Measurements from ENCODE around the gene ITM2C.

ITM2C gene

DNA sequence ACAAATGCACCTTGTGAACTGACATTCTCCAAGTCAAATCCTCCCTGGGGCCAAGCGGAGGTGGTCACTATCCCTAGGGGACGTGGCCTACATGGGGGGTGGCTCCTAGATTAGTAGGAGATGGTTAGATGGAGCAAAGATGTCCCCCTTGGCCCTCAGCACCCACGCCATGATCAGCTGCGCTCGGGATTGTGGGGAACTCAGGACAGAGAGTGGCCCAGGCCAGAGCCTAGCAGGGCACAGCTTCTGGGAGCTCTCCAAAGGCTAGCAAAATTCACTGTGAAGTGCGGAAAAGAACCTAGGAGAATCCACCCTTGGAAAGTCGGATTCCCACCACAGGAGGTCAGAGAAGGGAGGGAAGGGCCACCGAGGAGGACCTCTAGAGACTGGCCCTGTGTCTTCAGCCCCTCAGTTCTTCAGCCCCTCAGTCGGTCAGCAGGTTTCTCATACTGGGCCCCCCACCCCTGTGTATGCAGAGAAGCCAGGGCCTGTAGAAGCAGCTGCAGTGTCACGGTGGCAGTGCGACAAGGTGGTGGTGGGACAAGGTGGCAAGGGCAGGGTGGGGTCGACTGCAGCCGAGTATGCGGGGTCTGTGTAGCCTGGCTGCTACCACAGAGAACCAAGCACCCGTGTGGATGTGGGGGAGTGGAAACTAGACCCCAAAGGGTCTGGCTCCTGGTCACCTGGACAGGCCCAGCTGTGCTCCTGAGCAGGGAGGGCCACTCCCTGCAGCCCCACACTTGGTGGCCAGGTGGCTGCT lies 41.9 kb downstream of the ITM2C start:
- no peak overlapping the region for H3K27ac ChIP-seq (ENCODE audit: low read length)
- no peaks in the 10 kb centered on the region for H3K9me3 ChIP-seq (ENCODE audit: control insufficient read depth in 1 of 2, low read length in 2 of 2)
- no peaks in the 10 kb centered on the region for H3K36me3 ChIP-seq (ENCODE audit: control insufficient read depth in 1 of 2, insufficient read depth in 2 of 2, low read length in 2 of 2)
- no peaks in the 10 kb centered on the region for H3K4me1 ChIP-seq (ENCODE audit: control insufficient read depth in 1 of 2, insufficient read depth in 2 of 2, low read length in 2 of 2)
- no peak overlapping the region for H3K4me3 ChIP-seq (ENCODE audit: low read depth in 1 of 2, low read length in 2 of 2)
- H3K27me3 ChIP-seq (ENCODE audit: low read depth, low read length), result no peaks in the 10 kb centered on the region

DNA sequence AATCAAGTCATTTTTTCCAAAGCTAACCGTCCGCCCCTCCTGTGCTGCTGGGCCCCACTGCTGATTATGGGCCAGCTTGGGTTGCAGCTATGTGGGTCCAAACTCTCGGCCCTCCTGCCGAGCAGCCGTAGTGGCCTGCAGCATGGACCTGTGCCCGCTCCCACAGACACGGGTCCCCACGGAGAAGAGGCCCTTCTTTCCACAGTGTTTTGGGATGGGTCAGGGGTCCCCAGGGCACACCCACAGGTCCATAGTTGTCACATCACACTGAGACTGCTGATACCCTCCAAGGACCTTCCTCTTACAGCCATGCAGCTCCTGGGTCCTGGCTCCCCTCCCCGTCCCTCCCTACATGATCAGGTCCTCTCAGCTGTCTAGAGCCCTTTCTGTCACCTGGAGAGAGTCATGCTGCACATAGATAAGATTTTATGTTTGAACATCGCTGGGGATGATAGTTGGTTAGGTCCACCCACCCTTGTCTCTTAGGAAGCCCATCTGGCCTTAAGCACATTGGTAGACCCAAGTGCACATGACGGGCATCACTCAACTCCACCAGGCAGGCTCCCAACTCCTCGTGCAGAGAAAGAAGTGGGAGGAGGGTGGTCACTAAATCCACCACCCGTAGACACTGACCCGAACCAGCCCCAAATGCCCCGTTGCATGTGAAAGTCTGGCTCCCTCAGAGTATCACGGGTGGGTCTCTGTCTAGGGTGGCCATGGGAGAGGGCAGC lies 42.8 kb downstream of the ITM2C start:
- Histone ChIP-seq H3K27me3 (ENCODE audit: low read depth, low read length) (no peaks in the 10 kb centered on the region), H3K27ac (ENCODE audit: low read length) (no peak overlapping the region), H3K9me3 (ENCODE audit: control insufficient read depth in 1 of 2, low read length in 2 of 2) (no peaks in the 10 kb centered on the region), H3K4me1 (ENCODE audit: control insufficient read depth in 1 of 2, insufficient read depth in 2 of 2, low read length in 2 of 2) (no peaks in the 10 kb centered on the region), H3K4me3 (ENCODE audit: low read depth in 1 of 2, low read length in 2 of 2) (no peak overlapping the region), H3K36me3 (ENCODE audit: control insufficient read depth in 1 of 2, insufficient read depth in 2 of 2, low read length in 2 of 2) (no peaks in the 10 kb centered on the region)

DNA sequence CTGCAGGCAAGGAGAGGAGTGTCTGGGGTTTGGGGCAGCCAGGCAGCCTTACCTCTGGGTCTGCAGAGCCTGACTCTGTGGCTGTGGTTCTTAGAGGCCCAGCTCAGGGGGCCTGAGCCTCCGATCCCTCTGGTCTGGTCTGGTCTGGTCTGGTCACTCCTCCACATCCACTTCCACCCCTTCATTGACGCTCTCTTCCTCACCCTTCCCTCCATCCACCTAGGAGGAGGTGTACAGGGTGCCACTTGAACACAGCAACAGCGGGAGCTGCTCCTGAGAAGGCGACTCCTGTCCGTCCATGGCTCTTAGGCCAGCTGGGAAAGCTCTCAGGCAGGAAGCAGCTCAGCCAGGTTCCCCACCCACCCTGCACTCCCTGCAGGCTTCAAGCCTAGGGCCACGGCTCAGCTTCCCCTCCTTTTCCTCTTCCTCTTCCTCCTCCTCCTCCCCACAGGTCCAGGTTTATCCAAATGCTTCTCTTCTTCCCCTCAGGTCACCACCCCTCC lies 43.4 kb downstream of the ITM2C start:
- Histone ChIP-seq H3K4me1 (ENCODE audit: control insufficient read depth in 1 of 2, insufficient read depth in 2 of 2, low read length in 2 of 2) (no peaks in the 10 kb centered on the region), H3K36me3 (ENCODE audit: control insufficient read depth in 1 of 2, insufficient read depth in 2 of 2, low read length in 2 of 2) (no peaks in the 10 kb centered on the region), H3K27me3 (ENCODE audit: low read depth, low read length) (no peaks in the 10 kb centered on the region), H3K4me3 (ENCODE audit: low read depth in 1 of 2, low read length in 2 of 2) (no peak overlapping the region), H3K9me3 (ENCODE audit: control insufficient read depth in 1 of 2, low read length in 2 of 2) (no peaks in the 10 kb centered on the region), H3K27ac (ENCODE audit: low read length) (no peak overlapping the region)

DNA sequence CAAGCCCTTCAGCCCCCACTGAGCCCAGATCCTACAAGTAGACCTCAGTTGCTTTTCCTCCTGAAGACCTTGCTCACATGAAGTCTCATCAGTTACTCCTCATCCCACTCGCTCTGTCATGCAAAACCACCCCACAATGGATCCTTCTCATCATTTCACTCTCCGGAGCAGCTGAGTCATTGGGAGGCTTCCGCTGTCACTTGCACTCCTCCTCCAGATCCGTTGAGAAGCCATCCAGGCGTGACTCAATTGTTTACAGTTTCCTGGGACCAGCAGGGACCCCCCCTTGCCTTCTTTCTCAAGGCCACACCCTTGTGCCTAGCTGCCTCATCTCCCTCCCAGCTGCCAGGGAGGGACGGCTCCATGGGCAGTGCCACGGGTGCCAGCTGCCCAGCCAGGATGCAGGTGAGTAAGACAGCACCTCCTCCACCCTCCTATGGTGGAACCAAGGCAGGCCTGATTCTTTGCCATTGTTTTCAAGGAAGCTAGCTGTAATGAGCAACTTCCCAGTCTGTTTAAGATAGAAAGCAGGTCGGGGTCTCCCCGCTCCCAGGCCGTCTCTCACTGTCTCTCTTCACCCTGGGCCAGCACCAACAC lies 44.0 kb downstream of the ITM2C start:
- Histone ChIP-seq H3K9me3 (ENCODE audit: control insufficient read depth in 1 of 2, low read length in 2 of 2) (no peaks in the 10 kb centered on the region), H3K4me3 (ENCODE audit: low read depth in 1 of 2, low read length in 2 of 2) (no peak overlapping the region), H3K4me1 (ENCODE audit: control insufficient read depth in 1 of 2, insufficient read depth in 2 of 2, low read length in 2 of 2) (no peaks in the 10 kb centered on the region), H3K27me3 (ENCODE audit: low read depth, low read length) (no peaks in the 10 kb centered on the region), H3K36me3 (ENCODE audit: control insufficient read depth in 1 of 2, insufficient read depth in 2 of 2, low read length in 2 of 2) (no peaks in the 10 kb centered on the region), H3K27ac (ENCODE audit: low read length) (no peak overlapping the region)

DNA sequence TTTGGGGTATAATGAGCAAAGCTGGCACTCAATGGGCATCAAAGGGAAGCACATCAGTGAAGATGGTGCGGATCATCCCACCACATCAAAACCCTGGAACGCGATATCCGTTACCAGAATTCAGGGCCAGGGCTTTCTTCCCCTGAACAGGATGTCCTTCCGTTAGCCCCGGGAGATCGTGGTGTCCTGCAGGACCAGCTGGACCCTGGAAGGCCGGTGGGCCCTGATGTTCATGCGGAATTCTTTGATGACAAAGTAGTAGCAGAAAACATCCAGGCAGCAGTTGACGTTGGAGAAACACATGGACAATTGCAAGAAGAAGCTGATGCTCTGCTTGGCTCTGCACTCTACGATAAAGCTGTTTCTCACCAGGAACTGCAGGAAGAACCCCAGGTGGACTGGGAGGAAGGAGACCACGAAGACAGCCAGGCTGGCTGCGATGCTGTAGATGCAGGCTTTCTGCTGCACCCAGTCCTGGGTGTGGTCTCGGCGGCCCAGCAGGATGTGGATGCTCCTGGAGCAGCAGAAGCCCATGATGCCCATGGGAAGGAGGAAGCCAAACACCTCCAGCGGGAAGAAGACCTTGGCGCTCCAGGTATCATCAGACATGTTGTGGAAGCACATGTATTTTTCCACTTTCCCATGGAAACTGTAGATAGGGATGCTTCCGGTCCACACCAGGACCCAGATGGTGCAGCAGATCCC lies 45.3 kb downstream of the ITM2C start:
- H3K27ac ChIP-seq (ENCODE audit: low read length), result no peak overlapping the region
- H3K27me3 ChIP-seq (ENCODE audit: low read depth, low read length), result no peaks in the 10 kb centered on the region
- no peaks in the 10 kb centered on the region for H3K4me1 ChIP-seq (ENCODE audit: control insufficient read depth in 1 of 2, insufficient read depth in 2 of 2, low read length in 2 of 2)
- H3K4me3 ChIP-seq (ENCODE audit: low read depth in 1 of 2, low read length in 2 of 2), result no peak overlapping the region
- no peaks in the 10 kb centered on the region for H3K36me3 ChIP-seq (ENCODE audit: control insufficient read depth in 1 of 2, insufficient read depth in 2 of 2, low read length in 2 of 2)
- no peaks in the 10 kb centered on the region for H3K9me3 ChIP-seq (ENCODE audit: control insufficient read depth in 1 of 2, low read length in 2 of 2)

DNA sequence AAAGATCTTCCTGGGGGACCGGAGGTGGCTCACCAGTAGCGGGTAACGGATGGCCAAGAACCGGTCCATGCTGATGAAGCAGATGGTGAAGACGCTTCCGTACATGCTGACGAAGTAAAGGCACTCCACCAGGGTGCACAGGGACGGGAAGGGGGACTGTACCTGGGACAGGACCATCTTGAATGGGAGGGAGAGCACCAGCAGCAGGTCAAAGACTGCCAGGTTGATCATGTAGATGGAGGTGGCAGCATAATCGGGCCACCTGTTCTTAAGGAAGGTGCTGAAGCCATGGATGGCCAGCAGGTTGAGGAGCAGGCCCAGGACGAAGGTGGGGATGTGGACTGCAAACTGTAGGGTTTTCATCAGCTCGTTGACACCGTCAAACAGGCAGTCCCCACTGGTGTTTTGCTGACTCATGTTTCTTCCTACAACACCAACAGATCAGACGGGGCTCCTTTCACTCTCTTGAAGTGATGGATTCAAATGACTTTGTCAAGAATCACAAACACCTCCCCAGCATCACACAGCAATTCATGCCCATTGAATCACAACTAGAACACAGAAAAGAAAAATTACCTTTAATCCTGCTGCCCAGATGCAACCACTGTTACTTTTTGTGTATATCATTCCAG lies 45.9 kb downstream of the ITM2C start:
- Histone ChIP-seq H3K4me3 (ENCODE audit: low read depth in 1 of 2, low read length in 2 of 2) (no peak overlapping the region), H3K27me3 (ENCODE audit: low read depth, low read length) (no peaks in the 10 kb centered on the region), H3K4me1 (ENCODE audit: control insufficient read depth in 1 of 2, insufficient read depth in 2 of 2, low read length in 2 of 2) (no peaks in the 10 kb centered on the region), H3K36me3 (ENCODE audit: control insufficient read depth in 1 of 2, insufficient read depth in 2 of 2, low read length in 2 of 2) (no peaks in the 10 kb centered on the region), H3K27ac (ENCODE audit: low read length) (no peak overlapping the region), H3K9me3 (ENCODE audit: control insufficient read depth in 1 of 2, low read length in 2 of 2) (no peaks in the 10 kb centered on the region)

DNA sequence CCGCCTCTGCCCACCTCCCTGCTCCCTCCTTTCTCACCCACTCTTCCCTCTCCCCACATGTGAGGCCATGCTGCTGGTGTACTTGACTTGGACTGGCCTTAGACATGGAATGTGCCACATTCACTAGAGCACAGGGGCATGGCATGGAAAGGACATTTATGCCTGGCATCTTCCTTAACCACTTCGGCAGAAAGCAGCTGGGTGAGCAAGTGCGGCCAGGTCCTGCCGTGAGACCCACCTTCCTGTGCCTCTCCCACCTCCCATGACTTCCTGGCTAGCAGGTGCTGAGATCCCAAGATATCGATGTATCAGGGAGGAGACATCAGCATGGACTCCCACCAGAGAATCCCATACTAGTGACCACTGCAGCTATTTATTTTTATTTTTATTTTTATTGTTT lies 47.3 kb downstream of the ITM2C start:
- Histone ChIP-seq H3K4me1 (ENCODE audit: control insufficient read depth in 1 of 2, insufficient read depth in 2 of 2, low read length in 2 of 2) (no peaks in the 10 kb centered on the region), H3K27ac (ENCODE audit: low read length) (no peak overlapping the region), H3K9me3 (ENCODE audit: control insufficient read depth in 1 of 2, low read length in 2 of 2) (no peaks in the 10 kb centered on the region), H3K36me3 (ENCODE audit: control insufficient read depth in 1 of 2, insufficient read depth in 2 of 2, low read length in 2 of 2) (no peaks in the 10 kb centered on the region), H3K27me3 (ENCODE audit: low read depth, low read length) (no peaks in the 10 kb centered on the region), H3K4me3 (ENCODE audit: low read depth in 1 of 2, low read length in 2 of 2) (no peak overlapping the region)

DNA sequence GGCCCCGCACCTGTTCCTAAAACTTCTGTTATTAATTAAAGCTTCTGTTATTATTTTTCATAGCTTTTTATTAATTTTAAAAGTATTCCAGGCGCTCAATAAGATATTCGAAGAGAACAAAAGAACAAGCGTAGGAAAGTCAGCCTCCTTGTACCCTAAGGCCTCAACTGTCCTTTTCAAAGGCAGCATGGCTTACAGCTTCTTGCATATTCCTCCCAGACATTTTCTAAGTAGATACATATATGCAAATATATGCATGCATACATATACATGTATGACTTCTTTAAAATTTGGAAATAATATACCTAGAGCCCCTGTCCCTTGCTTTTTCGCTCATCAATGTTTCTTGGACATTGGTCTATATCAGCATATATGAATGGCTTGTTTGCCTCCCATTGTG lies 48.0 kb downstream of the ITM2C start:
- Histone ChIP-seq H3K36me3 (ENCODE audit: control insufficient read depth in 1 of 2, insufficient read depth in 2 of 2, low read length in 2 of 2) (no peaks in the 10 kb centered on the region), H3K27me3 (ENCODE audit: low read depth, low read length) (no peaks in the 10 kb centered on the region), H3K9me3 (ENCODE audit: control insufficient read depth in 1 of 2, low read length in 2 of 2) (no peaks in the 10 kb centered on the region), H3K27ac (ENCODE audit: low read length) (no peak overlapping the region), H3K4me3 (ENCODE audit: low read depth in 1 of 2, low read length in 2 of 2) (no peak overlapping the region), H3K4me1 (ENCODE audit: control insufficient read depth in 1 of 2, insufficient read depth in 2 of 2, low read length in 2 of 2) (no peaks in the 10 kb centered on the region)

DNA sequence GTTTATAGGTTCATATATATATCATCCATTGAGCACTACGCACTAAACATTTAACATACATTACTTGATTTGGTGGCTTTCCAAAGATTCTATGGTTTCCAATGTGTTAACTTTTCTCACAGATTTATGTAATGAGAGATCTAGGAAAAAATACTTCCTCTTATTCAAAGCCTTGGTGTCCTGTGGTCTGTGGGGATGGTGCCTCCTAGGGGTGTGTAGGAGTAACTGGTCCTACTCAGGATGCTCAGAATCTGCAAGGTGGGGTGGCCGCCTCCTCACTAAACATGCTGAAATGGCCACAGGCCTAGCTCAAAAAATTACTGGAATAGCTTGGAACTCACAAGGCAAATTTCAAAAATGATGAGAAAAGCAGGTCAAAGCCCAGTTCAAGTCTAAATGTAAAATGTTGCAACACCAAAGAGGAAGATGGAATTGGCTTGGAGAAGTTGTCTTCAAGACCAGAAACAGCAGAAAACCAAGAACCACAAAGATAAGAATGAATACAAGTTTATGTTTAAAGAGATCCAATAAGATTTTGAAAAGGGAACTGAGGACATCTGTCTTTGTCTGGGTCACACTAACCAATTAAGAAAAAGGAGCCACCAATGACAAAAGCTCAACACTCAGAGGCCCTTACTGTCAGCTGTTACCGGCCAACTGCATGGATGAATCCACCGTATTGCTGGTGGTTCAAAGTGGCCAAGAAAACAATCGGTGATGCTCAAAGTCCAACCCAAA lies 48.8 kb downstream of the ITM2C start:
- H3K27ac ChIP-seq (ENCODE audit: low read length), result no peak overlapping the region
- no peaks in the 10 kb centered on the region for H3K9me3 ChIP-seq (ENCODE audit: control insufficient read depth in 1 of 2, low read length in 2 of 2)
- H3K4me3 ChIP-seq (ENCODE audit: low read depth in 1 of 2, low read length in 2 of 2), result no peak overlapping the region
- H3K27me3 ChIP-seq (ENCODE audit: low read depth, low read length), result no peaks in the 10 kb centered on the region
- no peaks in the 10 kb centered on the region for H3K4me1 ChIP-seq (ENCODE audit: control insufficient read depth in 1 of 2, insufficient read depth in 2 of 2, low read length in 2 of 2)
- no peaks in the 10 kb centered on the region for H3K36me3 ChIP-seq (ENCODE audit: control insufficient read depth in 1 of 2, insufficient read depth in 2 of 2, low read length in 2 of 2)

DNA sequence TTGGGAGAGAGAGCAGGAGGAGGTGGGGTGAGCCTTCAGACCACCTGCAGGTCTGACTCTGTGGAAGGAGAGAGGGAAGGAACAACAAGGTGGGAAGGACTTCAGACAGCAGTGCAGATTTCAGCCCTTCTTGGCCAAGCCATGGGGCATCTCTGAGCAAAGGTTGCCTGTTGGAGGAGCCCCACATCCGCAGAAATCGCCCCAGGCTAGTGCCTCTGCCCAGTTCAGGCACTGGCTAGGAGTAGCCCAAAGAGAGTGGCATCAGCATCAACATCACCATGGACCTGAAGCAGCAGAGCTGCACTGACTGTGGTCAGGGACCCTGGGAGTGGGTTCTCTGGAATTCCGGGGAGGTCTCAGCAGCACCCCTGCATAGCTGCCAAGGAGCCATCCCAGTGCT lies 50.1 kb downstream of the ITM2C start:
- Histone ChIP-seq H3K9me3 (ENCODE audit: control insufficient read depth in 1 of 2, low read length in 2 of 2) (no peaks in the 10 kb centered on the region), H3K4me1 (ENCODE audit: control insufficient read depth in 1 of 2, insufficient read depth in 2 of 2, low read length in 2 of 2) (no peaks in the 10 kb centered on the region), H3K4me3 (ENCODE audit: low read depth in 1 of 2, low read length in 2 of 2) (no peak overlapping the region), H3K27me3 (ENCODE audit: low read depth, low read length) (no peaks in the 10 kb centered on the region), H3K36me3 (ENCODE audit: control insufficient read depth in 1 of 2, insufficient read depth in 2 of 2, low read length in 2 of 2) (no peaks in the 10 kb centered on the region), H3K27ac (ENCODE audit: low read length) (no peak overlapping the region)
